ENCODE results near the gene ALPK3. TPM values are rescaled to one million over a fixed set of nuclear protein-coding genes. Genes with fewer than 3 reads are reported as not detected.

ALPK3 gene
- polyA plus RNA-seq, 1 donor (not counting 4 experiments of a cell fraction or from before 2014, with no cell fraction given) = 0.07 TPM

DNA sequence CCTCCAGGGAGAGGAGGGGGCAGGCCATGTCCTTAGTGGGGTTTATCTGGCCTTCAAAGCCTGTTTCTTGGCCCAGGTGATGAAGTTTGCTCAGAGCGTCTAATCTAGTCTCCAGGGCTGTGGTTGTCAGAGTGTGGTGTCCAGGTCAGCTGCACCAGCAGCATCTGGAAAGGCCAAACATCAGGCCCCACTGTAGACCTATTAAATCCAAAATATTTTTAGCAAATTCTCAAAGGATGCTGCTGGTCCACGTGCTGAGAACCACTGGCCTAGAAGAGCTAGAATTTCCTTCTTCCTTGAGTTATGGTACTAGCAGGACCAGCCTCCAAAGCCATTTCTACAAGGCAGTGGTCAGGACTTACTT is 96.2 kb downstream of the ALPK3 start:
- H3K9ac ChIP-seq (ENCODE audit: control insufficient read depth, extremely low read depth, insufficient read depth, low read length) = no peak overlapping the region
- H3K27ac ChIP-seq (ENCODE audit: control insufficient read depth, insufficient read depth, low read length) = no peak overlapping the region
- H3K27me3 ChIP-seq (ENCODE audit: control insufficient read depth, extremely low read depth, insufficient read depth, low read length) = no peaks in the 10 kb centered on the region
- no peaks in the 10 kb centered on the region for H3K79me2 ChIP-seq (ENCODE audit: control insufficient read depth, insufficient read depth, low read length)
- H3K4me2 ChIP-seq (ENCODE audit: control insufficient read depth, extremely low read depth, insufficient read depth, low read depth, low read length) = no peak overlapping the region
- H3K4me3 ChIP-seq (ENCODE audit: control insufficient read depth in 2 of 3, extremely low read depth in 1 of 3, insufficient read depth in 2 of 3, low read depth in 1 of 3, low read length in 3 of 3) = no peak overlapping the region
- peaks cover 31% of the 10 kb centered on the region for H3K4me1 ChIP-seq (ENCODE audit: control insufficient read depth, extremely low read depth, insufficient read depth, low read length)
- no peaks in the 10 kb centered on the region for H4K20me1 ChIP-seq (ENCODE audit: control insufficient read depth, extremely low read depth, insufficient read depth, low read length)
- FAIRE-seq (no peak), DNase-seq (ENCODE audit: low read depth, low spot score) (no peak)
- TF ChIP-seq, protein P1, sequence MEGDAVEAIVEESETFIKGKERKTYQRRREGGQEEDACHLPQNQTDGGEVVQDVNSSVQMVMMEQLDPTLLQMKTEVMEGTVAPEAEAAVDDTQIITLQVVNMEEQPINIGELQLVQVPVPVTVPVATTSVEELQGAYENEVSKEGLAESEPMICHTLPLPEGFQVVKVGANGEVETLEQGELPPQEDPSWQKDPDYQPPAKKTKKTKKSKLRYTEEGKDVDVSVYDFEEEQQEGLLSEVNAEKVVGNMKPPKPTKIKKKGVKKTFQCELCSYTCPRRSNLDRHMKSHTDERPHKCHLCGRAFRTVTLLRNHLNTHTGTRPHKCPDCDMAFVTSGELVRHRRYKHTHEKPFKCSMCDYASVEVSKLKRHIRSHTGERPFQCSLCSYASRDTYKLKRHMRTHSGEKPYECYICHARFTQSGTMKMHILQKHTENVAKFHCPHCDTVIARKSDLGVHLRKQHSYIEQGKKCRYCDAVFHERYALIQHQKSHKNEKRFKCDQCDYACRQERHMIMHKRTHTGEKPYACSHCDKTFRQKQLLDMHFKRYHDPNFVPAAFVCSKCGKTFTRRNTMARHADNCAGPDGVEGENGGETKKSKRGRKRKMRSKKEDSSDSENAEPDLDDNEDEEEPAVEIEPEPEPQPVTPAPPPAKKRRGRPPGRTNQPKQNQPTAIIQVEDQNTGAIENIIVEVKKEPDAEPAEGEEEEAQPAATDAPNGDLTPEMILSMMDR (optimal IDR thresholded peaks at IDR 0.05 in 1 of 3, IDR thresholded peaks at IDR 0.05 in 1 of 3, conservative IDR thresholded peaks at IDR 0.05 in 1 of 3; ENCODE audit: extremely low read depth in 1 of 3, insufficient read depth in 2 of 3, low read length in 3 of 3) = no peak
- no peak for TF ChIP-seq EZH2 (IDR thresholded peaks at IDR 0.05; ENCODE audit: low read length)
- no peak overlapping the region for H2AFZ ChIP-seq (ENCODE audit: control insufficient read depth, low read length)
- dilution Hi-C loops (cut with MboI; ENCODE audit: extremely low pct_ligation_motif_present, low sequenced_read_pairs) = no loop called here
- no peaks in the 10 kb centered on the region for H3K36me3 ChIP-seq (ENCODE audit: control insufficient read depth in 2 of 2, extremely low read depth in 1 of 2, insufficient read depth in 2 of 2, low read length in 2 of 2)
- no peaks in the 10 kb centered on the region for H3K9me1 ChIP-seq (ENCODE audit: control insufficient read depth, extremely low read depth, insufficient read depth, low read length)
- no peaks in the 10 kb centered on the region for H3K9me3 ChIP-seq (ENCODE audit: control insufficient read depth, low read depth, low read length)

DNA sequence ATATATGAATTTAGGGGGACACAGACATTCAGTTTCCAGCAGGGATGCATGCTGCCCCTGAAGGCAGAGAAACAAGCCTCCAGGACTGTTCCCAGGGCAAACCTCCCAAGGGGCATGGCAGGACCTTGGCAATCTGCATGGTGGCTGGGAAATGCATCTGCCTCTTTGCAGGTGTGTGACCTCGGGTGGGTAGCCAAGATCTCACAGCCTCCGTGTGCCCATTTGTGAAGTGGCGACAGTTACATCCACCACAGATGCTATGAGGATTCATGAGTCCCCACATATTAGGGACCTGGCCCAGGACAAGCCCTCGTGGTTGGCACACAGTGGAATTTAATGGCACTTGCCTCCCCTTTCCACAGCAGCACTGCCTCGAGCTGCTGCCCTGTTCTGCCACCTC is 97.2 kb downstream of the ALPK3 start:
- no peak for FAIRE-seq
- DNase-seq (ENCODE audit: low read depth, low spot score) = no peak
- Histone ChIP-seq H3K36me3 (ENCODE audit: control insufficient read depth in 2 of 2, extremely low read depth in 1 of 2, insufficient read depth in 2 of 2, low read length in 2 of 2) (no peaks in the 10 kb centered on the region), H3K27me3 (ENCODE audit: control insufficient read depth, extremely low read depth, insufficient read depth, low read length) (no peaks in the 10 kb centered on the region), H3K4me2 (ENCODE audit: control insufficient read depth, extremely low read depth, insufficient read depth, low read depth, low read length) (no peak overlapping the region), H4K20me1 (ENCODE audit: control insufficient read depth, extremely low read depth, insufficient read depth, low read length) (no peaks in the 10 kb centered on the region), H3K27ac (ENCODE audit: control insufficient read depth, insufficient read depth, low read length) (no peak overlapping the region), H3K9me3 (ENCODE audit: control insufficient read depth, low read depth, low read length) (no peaks in the 10 kb centered on the region), H3K79me2 (ENCODE audit: control insufficient read depth, insufficient read depth, low read length) (no peaks in the 10 kb centered on the region), H2AFZ (ENCODE audit: control insufficient read depth, low read length) (no peak overlapping the region), H3K4me3 (ENCODE audit: control insufficient read depth in 2 of 3, extremely low read depth in 1 of 3, insufficient read depth in 2 of 3, low read depth in 1 of 3, low read length in 3 of 3) (no peak overlapping the region), H3K9ac (ENCODE audit: control insufficient read depth, extremely low read depth, insufficient read depth, low read length) (peak overlapping the region; percentile 13), H3K9me1 (ENCODE audit: control insufficient read depth, extremely low read depth, insufficient read depth, low read length) (no peaks in the 10 kb centered on the region), H3K4me1 (ENCODE audit: control insufficient read depth, extremely low read depth, insufficient read depth, low read length) (peaks cover 31% of the 10 kb centered on the region)
- TF ChIP-seq EZH2 (IDR thresholded peaks at IDR 0.05; ENCODE audit: low read length) = no peak
- TF ChIP-seq, protein P1 (optimal IDR thresholded peaks at IDR 0.05 in 1 of 3, IDR thresholded peaks at IDR 0.05 in 1 of 3, conservative IDR thresholded peaks at IDR 0.05 in 1 of 3; ENCODE audit: extremely low read depth in 1 of 3, insufficient read depth in 2 of 3, low read length in 3 of 3) = no peak
- dilution Hi-C loops (cut with MboI; ENCODE audit: extremely low pct_ligation_motif_present, low sequenced_read_pairs) = no loop called here
